Left ventricle myocardium inferior (tissue), 1 donor: ENCODE results near the gene RDH8. TPM values are rescaled to one million over a fixed set of nuclear protein-coding genes. Genes with fewer than 3 reads are reported as not detected.

Source experiments
- DNase-seq: peaks from one replicate; pipeline ENCODE4 v3.0.0-alpha.2; 2020
- H3K27ac ChIP-seq: fragments of 200-600 bp; replicated peaks from 2 replicates; pipeline ENCODE4 v1.8.0; 2021
- H3K27me3 ChIP-seq: fragments of 200-600 bp; 2 replicates; pipeline ENCODE4 v1.8.0; 2021; ENCODE audit warnings: low read depth
- H3K36me3 ChIP-seq: fragments of 200-600 bp; 2 replicates; pipeline ENCODE4 v1.8.0; 2021
- H3K4me1 ChIP-seq: fragments of 200-600 bp; 2 replicates; pipeline ENCODE4 v1.8.0; 2021
- H3K4me3 ChIP-seq: fragments of 200-600 bp; 2 replicates; pipeline ENCODE4 v1.8.0; 2021; ENCODE audit warnings: mild to moderate bottlenecking, moderate library complexity
- H3K9me3 ChIP-seq: fragments of 200-600 bp; replicated peaks from 2 replicates; pipeline ENCODE4 v1.8.0; 2021
- intact Hi-C: fragments of 100-400 bp; cut with micrococcal nuclease; formaldehyde crosslinking; loops from one replicate; pipeline ENCODE4 v1.11.0; 2022
- total RNA-seq: library from RNA; stranded (reverse); fragmentation: NEBNext Ultra II Directional; extraction: Animal tissue kit (Norgen Biotek cat#: 25700); gene quantifications from one replicate; pipeline ENCODE4 v1.2.1, GENCODE V29; 2021
- TF ChIP-seq, protein P1 (sequence below): fragments of 200-600 bp; IDR thresholded peaks from 2 replicates; pipeline ENCODE4 v1.8.0; 2021; ENCODE audit warnings: antibody characterized with exemption, mild to moderate bottlenecking, borderline replicate concordance
- donor health status: DM: no; HTN: yes; CAD: no; lungs with severe emphysema.

The RDH8 gene
- total RNA-seq, 1 donor from 2014 or later: not detected

- Histone ChIP-seq H3K27me3 (peaks cover 77% of the 10 kb centered on the region), H3K36me3 (no peaks in the 10 kb centered on the region), H3K4me1 (peaks cover 6% of the 10 kb centered on the region), H3K27ac (peak overlapping the region; percentile 57), H3K9me3 (no peaks in the 10 kb centered on the region), H3K4me3 (no peak overlapping the region)
- TF ChIP-seq, protein P1, sequence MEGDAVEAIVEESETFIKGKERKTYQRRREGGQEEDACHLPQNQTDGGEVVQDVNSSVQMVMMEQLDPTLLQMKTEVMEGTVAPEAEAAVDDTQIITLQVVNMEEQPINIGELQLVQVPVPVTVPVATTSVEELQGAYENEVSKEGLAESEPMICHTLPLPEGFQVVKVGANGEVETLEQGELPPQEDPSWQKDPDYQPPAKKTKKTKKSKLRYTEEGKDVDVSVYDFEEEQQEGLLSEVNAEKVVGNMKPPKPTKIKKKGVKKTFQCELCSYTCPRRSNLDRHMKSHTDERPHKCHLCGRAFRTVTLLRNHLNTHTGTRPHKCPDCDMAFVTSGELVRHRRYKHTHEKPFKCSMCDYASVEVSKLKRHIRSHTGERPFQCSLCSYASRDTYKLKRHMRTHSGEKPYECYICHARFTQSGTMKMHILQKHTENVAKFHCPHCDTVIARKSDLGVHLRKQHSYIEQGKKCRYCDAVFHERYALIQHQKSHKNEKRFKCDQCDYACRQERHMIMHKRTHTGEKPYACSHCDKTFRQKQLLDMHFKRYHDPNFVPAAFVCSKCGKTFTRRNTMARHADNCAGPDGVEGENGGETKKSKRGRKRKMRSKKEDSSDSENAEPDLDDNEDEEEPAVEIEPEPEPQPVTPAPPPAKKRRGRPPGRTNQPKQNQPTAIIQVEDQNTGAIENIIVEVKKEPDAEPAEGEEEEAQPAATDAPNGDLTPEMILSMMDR: no peak
- DNase-seq: no peak
- intact Hi-C loops: loop anchor here (5.0 kb wide), 1 partner anchor 94 kb away; no protein-coding TSS in a partner anchor
These were observed 13.5 kb downstream of the RDH8 start for GRCh38 chr19:10026744-10027143.

DNA sequence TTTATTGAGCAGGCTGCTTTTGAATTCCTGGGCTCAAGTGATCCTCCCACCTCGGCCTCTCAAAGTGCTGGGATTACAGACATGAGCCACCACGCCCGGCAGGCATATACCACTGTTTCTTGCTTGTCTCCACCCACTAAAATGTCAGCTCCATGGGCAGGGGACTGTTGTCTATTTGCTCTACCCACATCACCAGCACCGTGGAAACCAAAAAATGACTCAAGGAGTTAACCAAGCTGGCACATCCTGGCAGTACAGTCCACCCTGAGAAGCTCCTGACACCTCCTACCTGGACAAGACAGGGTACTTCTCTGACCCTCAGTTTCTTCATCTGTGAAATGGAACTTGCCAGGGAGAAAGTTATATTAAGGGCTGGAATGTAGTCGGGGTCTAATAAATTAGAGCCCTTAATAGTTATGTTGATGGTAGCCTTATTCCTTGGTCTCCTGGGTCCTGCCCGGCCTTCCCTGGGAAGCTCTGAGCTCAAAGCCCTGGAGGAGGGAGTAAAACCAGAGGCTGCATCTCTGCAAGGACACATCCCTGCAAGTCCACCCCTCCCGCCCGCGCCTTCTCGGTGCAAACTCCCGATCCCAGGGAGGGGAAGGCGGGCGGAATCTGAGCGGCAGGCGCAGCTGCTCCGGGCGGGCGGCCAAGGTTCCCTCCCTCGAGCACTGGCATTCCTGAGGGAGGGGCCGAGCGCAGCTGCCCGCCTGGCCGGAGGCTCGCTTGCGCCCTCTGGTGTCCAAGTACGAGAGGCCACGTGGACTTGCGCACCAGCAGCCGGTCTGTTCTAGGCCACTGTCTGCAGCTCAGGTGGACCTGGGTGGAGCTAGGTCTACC lies 14.1 kb downstream of the RDH8 start:
- Histone ChIP-seq H3K27ac (peak overlapping the region; percentile 57), H3K36me3 (no peaks in the 10 kb centered on the region), H3K9me3 (no peaks in the 10 kb centered on the region), H3K27me3 (peaks cover 79% of the 10 kb centered on the region), H3K4me3 (peak overlapping the region; percentile 15), H3K4me1 (peaks cover 6% of the 10 kb centered on the region)
- intact Hi-C loops: loop anchor here (5.0 kb wide), 1 partner anchor 95 kb away; no protein-coding TSS in a partner anchor
- TF ChIP-seq, protein P1: peak; percentile 96
- peak; percentile 97 for DNase-seq

DNA sequence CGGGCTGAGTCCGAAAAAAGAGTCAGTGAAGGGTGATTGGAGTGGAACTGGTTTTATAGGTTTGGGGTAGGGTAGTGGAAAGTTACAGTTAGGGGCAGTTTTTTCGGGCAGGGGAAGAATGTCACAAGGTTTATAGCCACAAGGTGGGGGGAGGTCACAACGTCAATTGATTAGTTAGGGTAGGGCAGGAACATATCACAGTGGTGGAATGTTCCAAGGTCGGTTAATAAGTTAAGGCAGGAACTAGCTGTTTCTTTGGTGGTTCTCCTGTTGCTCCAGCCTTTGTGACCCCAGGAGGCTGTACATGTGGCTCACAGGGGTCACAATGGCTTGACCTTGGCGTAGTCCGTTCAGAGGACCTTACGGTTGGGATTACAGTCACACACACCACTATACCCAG lies 20.3 kb downstream of the RDH8 start:
- TF ChIP-seq, protein P1: no peak
- Histone ChIP-seq H3K4me3 (no peak overlapping the region), H3K36me3 (no peaks in the 10 kb centered on the region), H3K27ac (no peak overlapping the region), H3K4me1 (no peaks in the 10 kb centered on the region), H3K9me3 (no peaks in the 10 kb centered on the region), H3K27me3 (peaks cover 87% of the 10 kb centered on the region)
- intact Hi-C loops: no loop called here
- no peak for DNase-seq

- Histone ChIP-seq H3K36me3 (no peaks in the 10 kb centered on the region), H3K9me3 (peaks cover 16% of the 10 kb centered on the region), H3K27me3 (peaks cover 87% of the 10 kb centered on the region), H3K27ac (no peak overlapping the region), H3K4me3 (no peak overlapping the region), H3K4me1 (no peaks in the 10 kb centered on the region)
- DNase-seq: no peak
- intact Hi-C loops: no loop called here
- TF ChIP-seq, protein P1: no peak
These were observed 23.4 kb downstream of the RDH8 start for GRCh38 chr19:10036601-10037071.

DNA sequence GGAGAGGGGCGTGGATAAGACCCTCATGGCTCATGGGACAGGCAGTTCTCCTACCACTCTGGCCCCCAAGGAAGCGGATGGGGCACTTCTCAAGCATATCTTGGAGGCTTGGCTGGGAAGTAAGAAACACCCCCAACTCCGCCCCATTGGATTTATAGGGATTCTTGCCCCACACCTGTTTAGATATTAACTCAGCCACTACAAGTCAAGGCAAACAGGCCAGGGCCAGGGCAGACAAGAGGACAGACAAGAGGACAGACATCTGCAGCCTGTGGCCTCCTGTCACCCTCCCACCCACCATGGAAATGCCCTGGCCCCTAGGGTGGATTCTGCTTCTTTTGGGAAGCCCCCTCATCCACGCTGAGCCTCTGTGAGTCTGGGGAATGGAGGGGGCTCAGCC lies 24.1 kb downstream of the RDH8 start:
- Histone ChIP-seq H3K27me3 (peaks cover 80% of the 10 kb centered on the region), H3K27ac (no peak overlapping the region), H3K9me3 (peaks cover 24% of the 10 kb centered on the region), H3K4me1 (no peaks in the 10 kb centered on the region), H3K4me3 (no peak overlapping the region), H3K36me3 (no peaks in the 10 kb centered on the region)
- TF ChIP-seq, protein P1: no peak
- no peak for DNase-seq
- intact Hi-C loops: no loop called here
